Effector memory CD8-positive, alpha-beta T cell (primary cell): ENCODE data around the gene NEK7.
"Not testable (repeated sequence)": the region's sequence is repeated elsewhere in the genome, so short reads cannot be mapped to it uniquely, and the experiment has no call there.

Experiments used
- ATAC-seq: fragments of 150-1000 bp; cut with Tn5 transposase; replicated peaks from 2 replicates; pipeline ENCODE4 v1.10.0; 2021; ENCODE audit warnings: mild to moderate bottlenecking, moderate library complexity
- DNase-seq, 3 experiments: peaks; one replicate each; pipeline ENCODE4 v3.0.0; 2021
- H3K27ac Mint-ChIP-seq, 2 donors: one replicate each; pipeline ENCODE4 v1.8.0; 2022; ENCODE audit warnings: mild to moderate bottlenecking in 2 of 2, mixed read lengths in 2 of 2, moderate library complexity in 2 of 2
- H3K27me3 Mint-ChIP-seq, 2 donors: one replicate each; pipeline ENCODE4 v1.8.0; 2022; ENCODE audit warnings: mixed read lengths in 2 of 2
- H3K36me3 Mint-ChIP-seq: one replicate; pipeline ENCODE4 v1.8.0; 2022; ENCODE audit warnings: mild to moderate bottlenecking, moderate library complexity, mixed read lengths; ENCODE audit not compliant: insufficient read depth
- H3K4me1 Mint-ChIP-seq, 2 donors: one replicate each; pipeline ENCODE4 v1.8.0; 2022; ENCODE audit warnings: low read depth in 2 of 2, mixed read lengths in 2 of 2
- H3K4me3 Mint-ChIP-seq, 2 donors: one replicate each; pipeline ENCODE4 v1.8.0; 2022; ENCODE audit warnings: mild to moderate bottlenecking in 2 of 2, mixed read lengths in 2 of 2, moderate library complexity in 2 of 2
- H3K9me3 Mint-ChIP-seq, 2 donors: one replicate each; pipeline ENCODE4 v1.8.0; 2022; ENCODE audit warnings: mixed read lengths in 2 of 2

Gene NEK7

DNA sequence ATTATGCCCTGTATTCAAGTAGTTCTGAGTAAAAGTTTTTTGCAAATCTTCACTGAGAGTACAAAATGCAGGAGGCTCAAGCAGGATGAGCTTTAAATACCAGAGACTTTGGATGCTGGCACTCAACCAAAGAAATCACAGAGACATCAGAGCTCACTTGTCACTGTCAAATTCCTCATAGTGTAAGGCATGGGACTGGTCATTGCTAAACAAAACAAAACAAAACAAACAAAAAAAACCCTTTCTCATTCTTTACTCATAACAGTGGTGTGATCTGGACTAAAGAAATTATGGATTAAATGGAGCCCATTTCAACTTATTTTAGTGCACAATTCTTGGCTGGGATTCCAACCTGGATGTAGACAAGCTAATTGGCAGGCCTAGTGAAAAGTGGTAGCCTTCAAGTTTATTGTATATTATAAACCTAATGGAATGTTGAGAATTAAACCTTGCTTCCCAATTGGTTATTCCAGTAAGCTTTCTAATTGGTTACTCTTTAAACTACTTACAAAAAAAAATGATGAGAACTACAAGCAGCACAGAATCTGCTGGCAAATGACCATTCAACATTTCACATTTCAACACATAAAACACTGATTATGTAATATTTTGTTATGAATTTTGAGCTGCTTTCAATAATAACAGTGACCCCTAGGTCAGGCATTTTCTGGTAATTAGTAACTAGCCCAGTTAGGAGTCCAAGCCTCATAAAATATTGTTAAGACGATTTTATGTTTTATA lies 30.6 kb upstream of the NEK7 start:
- Mint-ChIP-seq H3K4me3 (no peak overlapping the region), H3K9me3 (no peaks in the 10 kb centered on the region)
- no peak for DNase-seq

DNA sequence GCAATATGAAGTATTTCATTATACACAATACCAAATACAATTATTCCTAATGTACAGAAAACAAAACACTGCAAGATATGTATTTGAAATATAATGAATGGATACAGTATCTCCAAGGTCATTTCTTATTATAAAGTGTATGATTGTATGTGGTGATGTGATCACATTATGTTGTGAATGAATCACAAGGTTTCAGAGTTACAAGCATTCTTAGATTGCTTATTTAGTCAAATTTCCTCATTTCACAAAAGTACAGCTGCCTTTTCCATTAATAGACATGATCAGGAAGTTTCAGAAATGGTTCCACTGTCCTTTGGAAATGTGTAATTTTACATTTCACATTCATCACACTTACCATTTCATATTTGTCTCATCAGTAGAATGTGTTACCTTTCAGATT lies 28.3 kb upstream of the NEK7 start:
- H3K27me3 Mint-ChIP-seq, result no peaks in the 10 kb centered on the region

More for the DNA sequence above, 30.6 kb upstream of the NEK7 start:
- Mint-ChIP-seq H3K27ac (no peak overlapping the region), H3K27me3 (no peaks in the 10 kb centered on the region), H3K4me1 (no peaks in the 10 kb centered on the region), H3K36me3 (no peaks in the 10 kb centered on the region)
- no peak for ATAC-seq

DNA sequence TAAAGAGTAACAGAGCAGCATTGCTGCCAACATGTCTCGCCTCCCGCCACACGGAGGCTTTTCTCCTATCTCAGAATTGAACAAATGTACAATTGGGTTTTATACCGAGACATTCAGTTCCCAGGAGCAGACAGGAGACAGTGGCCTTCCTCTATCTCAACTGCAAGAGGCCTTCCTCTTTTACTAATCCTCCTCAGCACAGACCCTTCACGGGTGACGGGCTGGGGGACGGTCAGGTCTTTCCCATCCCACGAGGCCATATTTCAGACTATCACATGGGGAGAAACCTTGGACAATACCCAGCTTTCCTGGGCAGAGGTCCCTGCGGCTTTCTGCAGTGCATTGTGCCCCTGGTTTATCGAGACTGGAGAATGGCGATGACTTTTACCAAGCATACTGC lies 26.7 kb upstream of the NEK7 start:
- not testable (repeated sequence) for H3K36me3 Mint-ChIP-seq, DNase-seq, H3K4me1 Mint-ChIP-seq, H3K27ac Mint-ChIP-seq, H3K27me3 Mint-ChIP-seq, ATAC-seq, H3K9me3 Mint-ChIP-seq, H3K4me3 Mint-ChIP-seq

More for the DNA sequence above, 28.3 kb upstream of the NEK7 start:
- ATAC-seq, result no peak
- no peak overlapping the region for H3K4me3 Mint-ChIP-seq
- no peak for DNase-seq
- no peak overlapping the region for H3K27ac Mint-ChIP-seq
- no peaks in the 10 kb centered on the region for H3K9me3 Mint-ChIP-seq
- no peaks in the 10 kb centered on the region for H3K4me1 Mint-ChIP-seq
- no peaks in the 10 kb centered on the region for H3K36me3 Mint-ChIP-seq

DNA sequence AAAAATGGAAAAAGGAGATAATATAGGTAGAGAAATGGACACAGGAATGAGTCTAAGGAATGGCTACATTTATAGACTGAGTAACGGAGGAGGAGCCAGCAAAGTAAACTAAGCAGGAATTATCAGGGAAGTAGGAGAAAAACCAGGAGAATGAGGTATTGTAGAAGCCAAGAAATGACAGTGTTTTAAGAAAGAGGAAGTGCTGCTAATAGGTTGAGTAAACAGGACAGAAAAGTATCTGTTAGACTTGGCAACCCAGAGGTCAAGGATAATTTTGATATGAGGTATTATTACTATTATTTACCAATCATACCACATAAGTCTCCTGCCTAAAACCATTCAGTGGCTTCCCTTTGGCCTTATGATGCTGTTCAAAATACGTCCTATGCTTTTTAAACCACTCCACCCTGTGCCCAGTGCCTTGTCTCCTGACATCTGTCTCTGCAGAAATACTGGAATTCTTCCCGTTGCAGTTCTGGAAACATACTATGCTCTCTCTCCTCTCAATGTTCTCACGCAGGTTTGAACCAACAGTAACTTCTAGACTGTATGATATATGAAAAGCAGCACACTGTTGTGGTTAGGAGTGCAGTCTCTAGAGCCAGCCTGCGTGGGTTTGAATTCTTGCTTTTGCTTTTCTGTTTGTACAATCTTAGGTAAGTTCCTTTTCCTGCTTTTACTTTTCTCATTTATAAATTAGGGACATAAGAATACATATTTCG lies 24.6 kb upstream of the NEK7 start:
- Mint-ChIP-seq H3K36me3 (no peaks in the 10 kb centered on the region), H3K4me3 (no peak overlapping the region), H3K4me1 (no peaks in the 10 kb centered on the region), H3K27ac (no peak overlapping the region), H3K27me3 (no peaks in the 10 kb centered on the region), H3K9me3 (no peaks in the 10 kb centered on the region)
- no peak for ATAC-seq
- DNase-seq, result no peak

DNA sequence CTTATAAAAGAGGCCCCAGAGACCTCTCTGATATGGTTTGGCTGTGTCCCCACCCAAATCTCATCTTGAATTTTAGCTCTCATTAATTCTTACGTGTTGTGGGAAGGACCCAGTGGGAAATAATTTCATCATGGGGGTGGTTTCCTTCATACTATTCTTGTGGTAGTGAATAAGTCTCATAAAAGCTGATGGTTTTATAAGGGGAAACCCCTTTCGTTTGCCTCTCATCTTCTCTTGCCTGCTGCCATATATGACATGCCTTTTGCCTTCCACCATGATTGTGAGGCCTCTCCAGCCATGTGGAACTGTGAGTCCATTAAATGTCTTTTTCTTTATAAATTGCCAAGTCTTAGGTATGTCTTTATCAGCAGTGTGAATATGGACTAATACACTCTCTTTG lies 22.5 kb upstream of the NEK7 start:
- no peak overlapping the region for H3K27ac Mint-ChIP-seq
- no peaks in the 10 kb centered on the region for H3K4me1 Mint-ChIP-seq
- H3K36me3 Mint-ChIP-seq, result no peaks in the 10 kb centered on the region
- no peak for ATAC-seq
- H3K4me3 Mint-ChIP-seq, result no peak overlapping the region
- H3K27me3 Mint-ChIP-seq, result no peaks in the 10 kb centered on the region
- H3K9me3 Mint-ChIP-seq, result no peaks in the 10 kb centered on the region
- no peak for DNase-seq

DNA sequence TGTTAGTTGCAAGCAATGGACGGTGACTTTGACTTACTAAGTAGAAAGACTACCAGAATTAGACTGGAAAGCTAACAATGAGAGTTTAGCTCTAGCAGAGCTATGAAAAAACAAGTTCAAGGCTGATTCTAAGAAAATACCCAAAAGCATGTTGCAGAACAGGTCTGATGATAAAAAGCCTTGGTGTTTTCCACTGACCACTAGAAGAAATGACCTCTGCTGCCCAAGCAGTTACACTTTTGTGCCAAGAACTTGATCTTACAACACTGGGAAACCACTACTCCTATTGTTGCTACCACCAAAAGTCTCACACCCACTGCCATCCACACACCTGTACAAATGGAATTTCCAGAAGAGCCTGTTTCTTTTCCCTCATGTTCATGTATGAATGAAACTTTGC lies 21.4 kb upstream of the NEK7 start:
- Mint-ChIP-seq H3K9me3 (no peaks in the 10 kb centered on the region), H3K4me1 (no peaks in the 10 kb centered on the region), H3K36me3 (no peaks in the 10 kb centered on the region), H3K4me3 (no peak overlapping the region), H3K27ac (no peak overlapping the region), H3K27me3 (no peaks in the 10 kb centered on the region)
- ATAC-seq (no peak), DNase-seq (no peak)

DNA sequence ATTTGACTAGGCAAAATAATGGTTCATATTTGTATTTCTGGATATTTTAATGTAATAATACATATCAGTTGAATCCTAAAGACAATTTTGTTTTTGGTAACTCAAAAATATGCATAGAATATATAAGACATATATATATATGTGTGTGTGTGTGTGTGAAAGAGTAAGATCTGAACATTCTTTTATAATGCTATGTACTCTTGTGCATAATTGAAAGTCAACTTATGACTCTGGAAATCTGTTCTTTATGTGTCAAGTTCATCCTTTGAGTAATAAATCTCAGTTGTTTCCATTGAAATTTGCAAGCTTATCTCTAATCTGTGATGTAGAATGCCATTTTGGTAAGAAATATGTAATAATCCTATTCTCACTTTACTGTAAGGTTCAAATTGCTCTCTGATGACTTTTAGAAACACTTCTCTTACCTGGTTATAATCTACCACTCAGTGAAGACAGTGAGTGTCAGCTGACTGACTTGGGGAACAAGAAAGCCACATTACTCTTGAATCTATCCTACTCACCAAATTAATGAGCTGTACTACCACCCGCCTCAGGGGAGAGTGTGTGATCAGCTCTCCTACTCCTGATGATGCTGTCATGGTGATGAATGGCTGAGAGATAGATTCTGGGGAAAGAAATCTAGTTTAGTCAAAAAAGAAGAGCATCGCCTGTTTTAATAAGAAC lies 15.0 kb upstream of the NEK7 start:
- peaks cover 3 to 4% of the 10 kb centered on the region in 2 donors for H3K4me1 Mint-ChIP-seq
- no peak overlapping the region for H3K27ac Mint-ChIP-seq
- no peaks in the 10 kb centered on the region for H3K27me3 Mint-ChIP-seq
- no peak overlapping the region for H3K4me3 Mint-ChIP-seq
- no peaks in the 10 kb centered on the region for H3K36me3 Mint-ChIP-seq
- ATAC-seq (no peak), DNase-seq (no peak)
- no peaks in the 10 kb centered on the region for H3K9me3 Mint-ChIP-seq

DNA sequence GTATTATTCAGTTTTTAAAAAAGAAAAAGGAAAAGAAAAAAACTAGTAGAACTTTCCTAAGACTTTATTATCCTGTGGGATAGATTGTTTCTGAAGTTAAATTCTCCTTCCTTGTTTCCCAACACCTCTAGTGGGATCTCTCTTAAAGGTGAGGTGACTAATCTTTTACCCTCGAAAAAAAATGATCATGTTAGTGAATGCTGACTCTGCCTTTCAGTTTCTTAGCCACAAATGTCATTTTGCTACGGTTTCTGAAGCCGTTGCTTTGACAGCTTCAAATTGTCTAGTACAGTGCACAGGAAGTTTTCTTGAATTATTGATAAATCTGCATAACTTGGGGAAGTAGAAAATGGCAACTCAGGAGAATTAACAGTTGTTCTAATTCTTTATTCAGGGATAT lies 13.0 kb upstream of the NEK7 start:
- no peak overlapping the region for H3K4me3 Mint-ChIP-seq

DNA sequence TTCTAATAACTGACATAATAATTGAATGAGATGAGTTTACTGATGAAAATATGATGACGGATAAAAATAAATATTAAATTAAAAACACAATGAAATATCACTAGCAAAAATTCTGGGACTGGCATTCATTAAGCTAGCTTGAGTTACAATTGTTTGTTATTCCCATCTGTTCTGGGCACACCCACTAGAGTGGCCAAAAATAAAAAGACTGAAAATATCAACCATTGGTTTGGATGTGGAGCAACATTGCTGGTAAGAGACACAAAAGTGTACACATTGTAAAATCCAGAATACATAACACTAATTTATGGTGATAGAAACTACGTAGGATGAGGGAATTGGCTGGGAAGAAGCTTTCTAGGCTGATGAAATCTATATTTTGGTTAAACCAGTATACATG lies 9.6 kb upstream of the NEK7 start:
- Mint-ChIP-seq H3K9me3 (no peaks in the 10 kb centered on the region), H3K4me1 (peaks cover 3 to 7% of the 10 kb centered on the region in 2 donors), H3K27ac (no peak overlapping the region), H3K27me3 (no peaks in the 10 kb centered on the region), H3K4me3 (no peak overlapping the region), H3K36me3 (no peaks in the 10 kb centered on the region)
- ATAC-seq, result no peak
- DNase-seq, result no peak

More for the DNA sequence above, 13.0 kb upstream of the NEK7 start:
- no peak for DNase-seq
- no peaks in the 10 kb centered on the region for H3K27me3 Mint-ChIP-seq
- peaks cover 3 to 4% of the 10 kb centered on the region in 2 donors for H3K4me1 Mint-ChIP-seq
- H3K9me3 Mint-ChIP-seq, result no peaks in the 10 kb centered on the region
- H3K27ac Mint-ChIP-seq, result no peak overlapping the region
- ATAC-seq, result no peak
- no peaks in the 10 kb centered on the region for H3K36me3 Mint-ChIP-seq

DNA sequence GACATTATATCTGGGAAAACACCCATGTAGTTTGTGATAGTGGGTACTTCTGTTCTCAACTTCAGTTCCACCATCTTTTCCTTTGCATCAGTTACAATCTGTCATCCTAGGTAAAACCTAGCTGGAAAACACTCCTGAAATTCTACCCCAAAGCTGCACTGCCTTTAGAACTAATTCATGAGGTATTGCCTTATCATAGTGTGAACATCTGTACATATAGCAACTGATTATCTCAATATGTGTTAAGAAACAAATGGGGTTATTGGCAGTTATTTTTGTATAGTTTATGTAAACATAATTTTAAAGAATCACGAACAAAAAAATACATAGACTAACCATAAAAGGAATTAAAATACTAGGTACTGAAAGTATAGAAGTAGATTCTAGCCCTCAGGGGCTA lies 6.4 kb upstream of the NEK7 start:
- Mint-ChIP-seq H3K27ac (no peak overlapping the region), H3K27me3 (no peaks in the 10 kb centered on the region), H3K36me3 (no peaks in the 10 kb centered on the region), H3K4me3 (no peak overlapping the region), H3K4me1 (peaks cover 0 to 9% of the 10 kb centered on the region in 2 donors), H3K9me3 (no peaks in the 10 kb centered on the region)
- ATAC-seq (no peak), DNase-seq (no peak)

DNA sequence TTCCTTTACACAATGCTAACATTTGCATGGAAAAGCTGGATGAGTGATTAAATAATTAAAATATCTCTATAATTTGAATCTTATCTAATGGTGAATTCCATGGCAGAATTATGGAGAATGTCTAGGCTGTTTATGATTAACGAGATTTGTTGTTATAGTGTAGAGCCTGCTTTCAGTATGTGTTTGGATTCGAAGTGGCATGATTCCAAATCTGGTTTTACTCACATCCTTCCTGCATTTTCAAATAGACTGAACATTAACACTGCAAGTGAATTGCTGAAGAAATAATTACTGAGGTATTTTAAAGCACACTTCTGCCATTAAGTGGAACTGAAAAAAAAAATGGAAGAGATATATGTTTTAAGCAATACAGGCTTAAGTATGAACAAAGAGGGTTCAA lies 5.1 kb upstream of the NEK7 start:
- Mint-ChIP-seq H3K9me3 (no peaks in the 10 kb centered on the region), H3K27me3 (no peaks in the 10 kb centered on the region), H3K4me1 (peaks cover 4 to 16% of the 10 kb centered on the region in 2 donors), H3K27ac (no peak overlapping the region), H3K36me3 (peaks cover 11% of the 10 kb centered on the region), H3K4me3 (no peak overlapping the region)
- DNase-seq (no peak), ATAC-seq (no peak)

DNA sequence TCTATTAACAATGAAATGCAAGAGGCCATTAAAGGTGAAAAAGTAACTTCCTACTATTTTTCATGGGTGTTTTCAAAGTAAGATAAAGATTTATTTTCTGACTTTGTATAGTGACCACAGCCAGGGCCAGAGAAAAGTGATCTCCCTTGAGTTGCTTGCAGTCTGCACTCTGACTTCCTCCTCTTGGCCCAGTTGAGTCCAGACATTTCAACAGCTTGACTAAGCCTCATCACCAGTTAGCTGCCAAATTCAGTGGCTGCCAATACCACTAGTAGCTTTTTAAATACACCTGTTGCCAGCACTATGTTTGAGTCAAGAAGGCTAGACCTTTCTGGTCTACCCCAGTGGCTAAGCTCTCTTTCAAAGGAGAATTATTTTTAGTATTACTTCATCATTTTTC lies 3.7 kb upstream of the NEK7 start:
- no peak for DNase-seq
- no peak overlapping the region for H3K27ac Mint-ChIP-seq
- H3K27me3 Mint-ChIP-seq, result no peaks in the 10 kb centered on the region
- peaks cover 23% of the 10 kb centered on the region for H3K36me3 Mint-ChIP-seq
- ATAC-seq, result no peak
- H3K9me3 Mint-ChIP-seq, result no peaks in the 10 kb centered on the region
- no peak overlapping the region for H3K4me3 Mint-ChIP-seq
- H3K4me1 Mint-ChIP-seq, result peaks cover 11 to 24% of the 10 kb centered on the region in 2 donors

DNA sequence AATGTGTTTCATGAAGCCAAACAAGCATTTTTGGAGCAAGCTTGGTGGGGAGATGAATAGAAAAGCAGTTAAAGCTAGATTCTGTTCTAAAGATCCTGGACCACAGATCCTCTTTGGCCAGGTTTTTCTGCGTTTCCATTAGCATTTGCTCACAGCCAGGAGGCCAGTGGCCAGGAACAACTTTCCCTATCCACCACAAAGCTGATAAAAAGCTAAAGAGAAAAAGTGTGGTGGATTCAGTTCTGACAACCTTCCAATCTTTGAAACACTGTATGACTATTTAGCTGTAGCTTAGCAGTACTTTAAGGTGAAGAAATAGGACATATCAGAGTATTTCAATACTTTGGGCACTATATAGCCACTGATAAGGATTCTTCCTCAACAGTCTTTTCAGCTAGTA lies 3.0 kb upstream of the NEK7 start:
- H3K4me1 Mint-ChIP-seq, result peaks cover 14 to 29% of the 10 kb centered on the region in 2 donors
- ATAC-seq (no peak), DNase-seq (no peak)
- peaks cover 25% of the 10 kb centered on the region for H3K36me3 Mint-ChIP-seq
- no peak overlapping the region for H3K27ac Mint-ChIP-seq
- no peaks in the 10 kb centered on the region for H3K9me3 Mint-ChIP-seq
- no peaks in the 10 kb centered on the region for H3K27me3 Mint-ChIP-seq
- no peak overlapping the region for H3K4me3 Mint-ChIP-seq

DNA sequence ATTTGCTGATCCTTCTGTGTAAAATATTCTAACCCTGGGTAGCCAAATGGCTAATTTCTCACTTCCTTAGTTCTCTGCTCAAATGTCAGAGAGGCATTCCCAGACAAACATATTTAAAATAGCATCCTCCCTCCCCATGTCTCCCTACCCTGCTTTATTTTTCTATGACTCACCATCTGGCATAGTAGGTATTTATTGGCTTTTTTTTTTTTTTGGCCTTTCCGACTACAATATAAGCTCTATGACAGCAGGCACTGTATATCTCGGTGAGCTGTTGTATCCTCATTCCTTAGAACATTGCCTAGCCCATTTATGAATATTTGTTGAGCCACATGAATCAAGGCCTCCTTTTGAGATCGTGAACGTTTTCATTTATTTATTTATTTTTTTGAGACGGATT lies 1.5 kb upstream of the NEK7 start:
- H3K4me3 Mint-ChIP-seq, result no peak overlapping the region
- ATAC-seq (no peak), DNase-seq (no peak)
- H3K27ac Mint-ChIP-seq, result no peak overlapping the region
- H3K4me1 Mint-ChIP-seq, result peaks cover 19 to 41% of the 10 kb centered on the region in 2 donors
- H3K36me3 Mint-ChIP-seq, result peaks cover 29% of the 10 kb centered on the region
- H3K27me3 Mint-ChIP-seq, result no peaks in the 10 kb centered on the region
- H3K9me3 Mint-ChIP-seq, result no peaks in the 10 kb centered on the region
